ENCODE measurements around the gene PCBD2. TPM values are rescaled to one million over a fixed set of nuclear protein-coding genes. Genes with fewer than 3 reads are reported as not detected.

The PCBD2 gene
- 6.2 and 7.5 TPM in 2 replicates for total RNA-seq

GRCh38 chr5:134904610-134905245 is at the start of gene PCBD2:
PCBD2 (plus strand) TSS chr5:134905131; CDS start chr5:134905140, 9 bp downstream.

GRCh38 chr5:134873987-134874830 is 30.7 kb upstream of the PCBD2 start, which contains the start of gene TXNDC15:
TXNDC15 (plus strand) TSS chr5:134874371; CDS start chr5:134874428, 57 bp downstream.

GRCh38 chr5:134967607-134968006 is 62.7 kb downstream of the PCBD2 start, which contains the start of gene CATSPER3:
CATSPER3 (plus strand) TSS chr5:134967907; CDS start chr5:134967992, 85 bp downstream.

Other genes starting within 250 kb of the PCBD2 start
- 12.9 and 27.9 TPM in 2 replicates for gene CAMLG, start 166.6 kb upstream of the PCBD2 start, total RNA-seq
- gene DDX46, start 146.4 kb upstream of the PCBD2 start, total RNA-seq = 8.6 and 17.3 TPM in 2 replicates
- gene C5orf24, start 59.2 kb upstream of the PCBD2 start, total RNA-seq = 33.7 and 41.2 TPM in 2 replicates
- 70.5 and 81.6 TPM in 2 replicates for gene TXNDC15, start 30.8 kb upstream of the PCBD2 start, total RNA-seq
- gene CATSPER3, start 62.8 kb downstream of the PCBD2 start, total RNA-seq = 0.13 and 0.16 TPM in 2 replicates
- gene PITX1, start 129.1 kb downstream of the PCBD2 start, total RNA-seq = under 0.01 TPM in 1 of 2 replicates, not detected in the other